Liver (tissue), 9 donors: ENCODE data around the gene COL4A1. TPM values are rescaled to one million over a fixed set of nuclear protein-coding genes. Genes with fewer than 3 reads are reported as not detected.

Experiments used
- DNase-seq: peaks from one replicate; pipeline ENCODE4 v3.0.0-alpha.2; 2017; ENCODE audit warnings: low spot score
- H3K27ac ChIP-seq, 2 donors: one replicate each; pipeline ENCODE4 v1.7.0; 2013; ENCODE audit warnings: inconsistent platforms in 2 of 2, low read length in 2 of 2, control low read depth in 1 of 2, low read depth in 1 of 2, mild to moderate bottlenecking in 1 of 2
- H3K27me3 ChIP-seq, 4 donors: one replicate each; pipeline versions ENCODE4 v1.6.1 to v1.7.0; 2013; ENCODE audit warnings: low read length in 3 of 4, inconsistent platforms in 1 of 4, mild to moderate bottlenecking in 1 of 4, moderate library complexity in 1 of 4; ENCODE audit not compliant: control insufficient read depth in 4 of 4, insufficient read depth in 4 of 4
- H3K36me3 ChIP-seq, 4 donors: one replicate each; pipeline versions ENCODE4 v1.6.1 to v1.7.0; 2013; ENCODE audit warnings: low read length in 3 of 4, mild to moderate bottlenecking in 3 of 4, low read depth in 1 of 4, moderate library complexity in 1 of 4; ENCODE audit not compliant: control insufficient read depth in 4 of 4, insufficient read depth in 3 of 4
- H3K4me1 ChIP-seq, 4 donors: one replicate each; pipeline versions ENCODE4 v1.6.1 to v1.7.0; 2013; ENCODE audit warnings: low read length in 3 of 4, mild to moderate bottlenecking in 3 of 4, moderate library complexity in 1 of 4; ENCODE audit not compliant: control insufficient read depth in 4 of 4, insufficient read depth in 4 of 4
- H3K4me3 ChIP-seq, 3 donors: one replicate each; pipeline versions ENCODE4 v1.6.1 to v1.7.0; 2013; ENCODE audit warnings: low read length in 3 of 3, control low read depth in 1 of 3, low read depth in 1 of 3, mild to moderate bottlenecking in 1 of 3
- H3K9ac ChIP-seq, 2 donors: one replicate each; pipeline ENCODE4 v1.7.0; 2013; ENCODE audit warnings: low read length in 2 of 2, mild to moderate bottlenecking in 2 of 2, moderate library complexity in 2 of 2, control low read depth in 1 of 2, low read depth in 1 of 2
- H3K9me3 ChIP-seq, 4 donors: one replicate each; pipeline versions ENCODE4 v1.6.1 to v1.7.0; 2013; ENCODE audit warnings: low read length in 3 of 4; ENCODE audit not compliant: control insufficient read depth in 4 of 4
- ATF3 ChIP-seq: IDR thresholded peaks from 2 replicates; pipeline ENCODE4 v1.6.1; 2016; ENCODE audit warnings: antibody characterized with exemption
- CTCF ChIP-seq: fragments of 150-350 bp; IDR thresholded peaks from 2 replicates; pipeline ENCODE4 v1.5.1; 2017; ENCODE audit warnings: improper control_type of control experiment, low read depth, low read length; ENCODE audit not compliant: missing input control
- EGR1 ChIP-seq, 2 donors: IDR thresholded peaks; 2 replicates each; pipeline ENCODE4 v1.6.1; 2016 to 2018; ENCODE audit warnings: antibody characterized with exemption in 2 of 2, low read depth in 2 of 2
- FOXA2 ChIP-seq: IDR thresholded peaks from 2 replicates; pipeline ENCODE4 v1.6.1; 2016; ENCODE audit warnings: antibody characterized with exemption
- GABPA ChIP-seq, 2 donors: IDR thresholded peaks in 1 of 2; conservative IDR thresholded peaks in 1 of 2; 2 replicates each; pipeline ENCODE4 v1.6.1; 2016; ENCODE audit warnings: antibody characterized with exemption in 2 of 2, mild to moderate bottlenecking in 1 of 2, moderate library complexity in 1 of 2
- HNF4A ChIP-seq, 2 donors: conservative IDR thresholded peaks; 2 replicates each; pipeline ENCODE4 v1.6.1; 2016; ENCODE audit warnings: antibody characterized with exemption in 2 of 2, mild to moderate bottlenecking in 2 of 2
- HNF4G ChIP-seq: IDR thresholded peaks from 2 replicates; pipeline ENCODE4 v1.6.1; 2016; ENCODE audit warnings: antibody characterized with exemption
- JUND ChIP-seq, 2 donors: IDR thresholded peaks; 2 replicates each; pipeline ENCODE4 v1.6.1; 2016; ENCODE audit warnings: antibody characterized with exemption in 2 of 2
- MAX ChIP-seq: IDR thresholded peaks from 2 replicates; pipeline ENCODE4 v1.6.1; 2016; ENCODE audit warnings: antibody characterized with exemption
- NR2F2 ChIP-seq: IDR thresholded peaks from 2 replicates; pipeline ENCODE4 v1.6.1; 2016; ENCODE audit warnings: antibody characterized with exemption
- RAD21 ChIP-seq, 2 donors: IDR thresholded peaks; 2 replicates each; pipeline ENCODE4 v1.6.1; 2016; ENCODE audit warnings: antibody characterized with exemption in 2 of 2, mild to moderate bottlenecking in 2 of 2
- REST ChIP-seq: IDR thresholded peaks from 2 replicates; pipeline ENCODE4 v1.6.1; 2016; ENCODE audit warnings: antibody characterized with exemption, mild to moderate bottlenecking
- RXRA ChIP-seq, 2 donors: IDR thresholded peaks; 2 replicates each; pipeline ENCODE4 v1.6.1; 2017 to 2018; ENCODE audit warnings: antibody characterized with exemption in 2 of 2, mild to moderate bottlenecking in 1 of 2
- SP1 ChIP-seq: IDR thresholded peaks from 2 replicates; pipeline ENCODE4 v1.6.1; 2018; ENCODE audit warnings: antibody characterized with exemption, mild to moderate bottlenecking
- TAF1 ChIP-seq: conservative IDR thresholded peaks from 2 replicates; pipeline ENCODE4 v1.6.1; 2016; ENCODE audit warnings: antibody characterized with exemption, mild to moderate bottlenecking
- YY1 ChIP-seq: IDR thresholded peaks from 2 replicates; pipeline ENCODE4 v1.6.1; 2016; ENCODE audit warnings: antibody characterized with exemption, mild to moderate bottlenecking
- ZBTB33 ChIP-seq: IDR thresholded peaks from 2 replicates; pipeline ENCODE4 v1.6.1; 2016; ENCODE audit warnings: antibody characterized with exemption
- WGBS: extraction: QIAGEN DNeasy Blood & Tissue Kit; methylation state at CpG from one replicate; pipeline ENCODE4 v1.1.7; 2013; 5-methylcytosine and 5-hydroxymethylcytosine counted together
- polyA plus RNA-seq, 2 donors: library from polyadenylated mRNA; stranded (reverse) in 1 of 2; unstranded in 1 of 2; fragments of 200-250 nt in 1 of 2; fragments of >200 nt in 1 of 2; fragmentation: Nextera tagmentation in 1 of 2; extraction: Ambion mirVana in 1 of 2; gene quantifications; one replicate each; pipeline versions ENCODE4 v1.2.1 to v1.2.3, GENCODE V29; 2013 to 2015
- total RNA-seq, 2 donors: library from RNA; depleted of rRNA; stranded (reverse); fragments of >200 nt; gene quantifications; one replicate each; pipeline ENCODE4 v1.2.3, GENCODE V29; 2014
- donor health status: healthy.
- donor health status: healthy.
- donor health status: healthy.
- donor health status: healthy.
- donor health status: healthy.

COL4A1 gene
- total and polyA plus RNA-seq, 4 donors, result 5.0 to 68.5 (median 37.9) TPM

GRCh38 chr13:110301083-110301482 is 5.9 kb downstream of the COL4A1 start:
- TF ChIP-seq FOXA2, result no peak
- TF ChIP-seq RAD21 (IDR thresholded peaks at IDR 0.05), result no peak
- TF ChIP-seq EGR1 (IDR thresholded peaks at IDR 0.05; ENCODE audit: low read depth in 2 of 2), result no peak
- TF ChIP-seq YY1, result no peak
- TF ChIP-seq NR2F2, result no peak
- no peak for TF ChIP-seq HNF4A (conservative IDR thresholded peaks at IDR 0.05)
- TF ChIP-seq REST, result no peak
- TF ChIP-seq ATF3, result no peak
- TF ChIP-seq CTCF, result no peak
- no peak for TF ChIP-seq RXRA (IDR thresholded peaks at IDR 0.05)
- TF ChIP-seq ZBTB33, result no peak
- peaks cover 0 to 3% (median 2%) of the 10 kb centered on the region in 4 donors for H3K4me1 ChIP-seq
- 54% methylated on average over 5 of the region's 5 CpGs for WGBS

GRCh38 chr13:110300090-110300815 is 6.7 kb downstream of the COL4A1 start:
- peaks cover 0 to 3% (median 1%) of the 10 kb centered on the region in 4 donors for H3K4me1 ChIP-seq
- H3K4me3 ChIP-seq, result no peak overlapping the region
- DNase-seq, result no peak
- no peaks in the 10 kb centered on the region for H3K9me3 ChIP-seq
- H3K27me3 ChIP-seq, result peaks cover 3 to 16% (median 8%) of the 10 kb centered on the region in 4 donors
- H3K36me3 ChIP-seq, result no peaks in the 10 kb centered on the region
- 51% methylated on average over 3 of the region's 3 CpGs for WGBS
- H3K9ac ChIP-seq, result no peak overlapping the region
- no peak overlapping the region for H3K27ac ChIP-seq
- no peak for TF ChIP-seq EGR1 (IDR thresholded peaks at IDR 0.05; ENCODE audit: low read depth in 2 of 2)
- no peak for TF ChIP-seq MAX
- no peak for TF ChIP-seq NR2F2
- TF ChIP-seq HNF4A (conservative IDR thresholded peaks at IDR 0.05), result no peak
- TF ChIP-seq FOXA2, result no peak
- no peak for TF ChIP-seq RXRA (IDR thresholded peaks at IDR 0.05)
- no peak for TF ChIP-seq TAF1
- TF ChIP-seq ZBTB33, result no peak
- TF ChIP-seq YY1, result no peak
- TF ChIP-seq GABPA (IDR thresholded peaks at IDR 0.05 in 1 of 2, conservative IDR thresholded peaks at IDR 0.05 in 1 of 2), result no peak
- no peak for TF ChIP-seq CTCF
- TF ChIP-seq SP1, result no peak
- TF ChIP-seq HNF4G, result no peak
- TF ChIP-seq JUND (IDR thresholded peaks at IDR 0.05), result no peak
- no peak for TF ChIP-seq ATF3

More at GRCh38 chr13:110301083-110301482, 5.9 kb downstream of the COL4A1 start:
- no peaks in the 10 kb centered on the region for H3K9me3 ChIP-seq
- H3K27me3 ChIP-seq, result peaks cover 3 to 15% (median 10%) of the 10 kb centered on the region in 4 donors
- H3K4me3 ChIP-seq, result no peak overlapping the region
- no peak overlapping the region for H3K27ac ChIP-seq
- no peak overlapping the region for H3K9ac ChIP-seq
- no peaks in the 10 kb centered on the region for H3K36me3 ChIP-seq
- DNase-seq, result no peak
